GM12801 (cell line): ENCODE data around the gene SLC30A2.

Experiments used
- CTCF ChIP-seq: IDR thresholded peaks from one replicate; pipeline ENCODE4 v1.5.1; 2011; ENCODE audit warnings: control low read depth; ENCODE audit not compliant: insufficient read length; ENCODE audit errors: extremely low read depth

The SLC30A2 gene

GRCh38 chr1:26084091-26084561 lies 38.2 kb upstream of the SLC30A2 start:
- TF ChIP-seq CTCF: no peak

GRCh38 chr1:26083208-26083607 lies 37.3 kb upstream of the SLC30A2 start:
- TF ChIP-seq CTCF: no peak

GRCh38 chr1:26082020-26082350 lies 36.1 kb upstream of the SLC30A2 start:
- TF ChIP-seq CTCF: no peak

GRCh38 chr1:26081267-26082019 lies 35.5 kb upstream of the SLC30A2 start:
- TF ChIP-seq CTCF: no peak

GRCh38 chr1:26079960-26080814 lies 34.3 kb upstream of the SLC30A2 start:
- no peak for TF ChIP-seq CTCF

GRCh38 chr1:26079178-26079563 lies 33.3 kb upstream of the SLC30A2 start:
- no peak for TF ChIP-seq CTCF

GRCh38 chr1:26078286-26079177 lies 32.6 kb upstream of the SLC30A2 start:
- TF ChIP-seq CTCF: no peak
